ENCODE measurements around the gene RILPL1.

The RILPL1 gene

GRCh38 chr12:123457980-123458779 is 75.3 kb downstream of the RILPL1 start, which contains the start of gene SNRNP35:
Gene SNRNP35, plus strand, starts transcription at chr12:123458139. Its CDS starts 7,402 bp downstream, at chr12:123465541.
- 0 out of 2 replicates have a peak, but pooled peaks have one; percentile 27 for TF ChIP-seq SIN3A (IDR thresholded peaks at IDR 0.05; ENCODE audit: borderline replicate concordance, insufficient read depth, low read length)
- peak; percentile 72 for TF ChIP-seq FOXP2 (optimal IDR thresholded peaks at IDR 0.05; ENCODE audit: borderline replicate concordance, extremely low read depth, extremely low read length, insufficient read depth)
- TF ChIP-seq REST (IDR thresholded peaks at IDR 0.05; ENCODE audit: insufficient read depth in 1 of 2, low read depth in 2 of 2, low read length in 2 of 2): peak in 1 of 2 experiments; percentile 48; a peak in 1 of 4 replicates
- peak; percentile 83 for TF ChIP-seq TAF1 (IDR thresholded peaks at IDR 0.05; ENCODE audit: borderline replicate concordance, insufficient read depth, low read length)
- TF ChIP-seq POLR2AphosphoS5 (IDR thresholded peaks at IDR 0.05; ENCODE audit: low read depth, low read length): peak; percentile 76

- TF ChIP-seq TAF1 (IDR thresholded peaks at IDR 0.05; ENCODE audit: borderline replicate concordance, insufficient read depth, low read length): no peak
- TF ChIP-seq REST (IDR thresholded peaks at IDR 0.05; ENCODE audit: insufficient read depth in 1 of 2, low read depth in 2 of 2, low read length in 2 of 2): no peak
- TF ChIP-seq FOXP2 (optimal IDR thresholded peaks at IDR 0.05; ENCODE audit: borderline replicate concordance, extremely low read depth, extremely low read length, insufficient read depth): no peak
- no peak for TF ChIP-seq SIN3A (IDR thresholded peaks at IDR 0.05; ENCODE audit: borderline replicate concordance, insufficient read depth, low read length)
- TF ChIP-seq POLR2AphosphoS5 (IDR thresholded peaks at IDR 0.05; ENCODE audit: low read depth, low read length): no peak
Measured at GRCh38 chr12:123453165-123453564, 80.4 kb downstream of the RILPL1 start.

- TF ChIP-seq REST (IDR thresholded peaks at IDR 0.05; ENCODE audit: insufficient read depth in 1 of 2, low read depth in 2 of 2, low read length in 2 of 2) (no peak), SIN3A (IDR thresholded peaks at IDR 0.05; ENCODE audit: borderline replicate concordance, insufficient read depth, low read length) (no peak), TAF1 (IDR thresholded peaks at IDR 0.05; ENCODE audit: borderline replicate concordance, insufficient read depth, low read length) (no peak), POLR2AphosphoS5 (IDR thresholded peaks at IDR 0.05; ENCODE audit: low read depth, low read length) (no peak), FOXP2 (optimal IDR thresholded peaks at IDR 0.05; ENCODE audit: borderline replicate concordance, extremely low read depth, extremely low read length, insufficient read depth) (no peak)
Measured at GRCh38 chr12:123450636-123451035, 82.9 kb downstream of the RILPL1 start.

GRCh38 chr12:123449856-123450255 is 83.7 kb downstream of the RILPL1 start:
- TF ChIP-seq FOXP2 (optimal IDR thresholded peaks at IDR 0.05; ENCODE audit: borderline replicate concordance, extremely low read depth, extremely low read length, insufficient read depth): no peak
- no peak for TF ChIP-seq TAF1 (IDR thresholded peaks at IDR 0.05; ENCODE audit: borderline replicate concordance, insufficient read depth, low read length)
- TF ChIP-seq SIN3A (IDR thresholded peaks at IDR 0.05; ENCODE audit: borderline replicate concordance, insufficient read depth, low read length): no peak
- TF ChIP-seq REST (IDR thresholded peaks at IDR 0.05; ENCODE audit: insufficient read depth in 1 of 2, low read depth in 2 of 2, low read length in 2 of 2): no peak
- no peak for TF ChIP-seq POLR2AphosphoS5 (IDR thresholded peaks at IDR 0.05; ENCODE audit: low read depth, low read length)
